Right lobe of liver (tissue), 6 donors: Measurements from ENCODE around the gene TLCD1. TPM values are rescaled to one million over a fixed set of nuclear protein-coding genes. Genes with fewer than 3 reads are reported as not detected.

Experiments
- ATAC-seq, 4 donors: fragments of 200-7000 bp; cut with Tn5 transposase; one replicate each; pipeline ENCODE4 v1.9.1; 2020; ENCODE audit warnings: mild to moderate bottlenecking in 4 of 4, moderate library complexity in 4 of 4
- DNase-seq, 3 donors: peaks; one replicate each; pipeline ENCODE4 v3.0.0-alpha.2; 2020
- H3K27ac ChIP-seq, 3 donors: fragments of 200-600 bp; one replicate each; pipeline ENCODE4 v1.8.0; 2022
- H3K27me3 ChIP-seq, 2 donors: fragments of 200-600 bp; one replicate each; pipeline ENCODE4 v1.8.0; 2022
- H3K36me3 ChIP-seq, 4 donors: fragments of 200-600 bp; sonication (generic) in 1 of 4; one replicate each; pipeline versions ENCODE4 v1.5.1 to v1.8.0; 2017 to 2022; ENCODE audit warnings: control low read depth in 1 of 4
- H3K4me1 ChIP-seq, 4 donors: fragments of 200-600 bp; sonication (generic) in 1 of 4; one replicate each; pipeline versions ENCODE4 v1.5.1 to v1.8.0; 2017 to 2022; ENCODE audit warnings: control low read depth in 1 of 4
- H3K4me3 ChIP-seq, 3 donors: fragments of 200-600 bp; one replicate each; pipeline ENCODE4 v1.8.0; 2022
- H3K9me3 ChIP-seq, 4 donors: fragments of 200-600 bp; sonication (generic) in 1 of 4; one replicate each; pipeline versions ENCODE4 v1.5.1 to v1.8.0; 2017 to 2022; ENCODE audit warnings: control low read depth in 1 of 4
- CTCF ChIP-seq, 4 donors: fragments of 200-600 bp in 3 of 4; fragments of 450-650 bp in 1 of 4; IDR thresholded peaks; one replicate each; pipeline versions ENCODE4 v1.5.1 to v1.8.0; 2016 to 2022; ENCODE audit warnings: antibody characterized with exemption in 4 of 4, mild to moderate bottlenecking in 2 of 4
- POLR2A ChIP-seq: fragments of 450-650 bp; IDR thresholded peaks from one replicate; pipeline ENCODE4 v1.6.1; 2017; ENCODE audit warnings: antibody characterized with exemption, mild to moderate bottlenecking
- WGBS: methylation state at CpG from one replicate; pipeline ENCODE4 v1.1.6; 2018; ENCODE audit warnings: low coverage, low lambda C conversion rate; ENCODE audit not compliant: insufficient coverage; ENCODE audit errors: missing lambda C conversion rate; 5-methylcytosine and 5-hydroxymethylcytosine counted together
- intact Hi-C, 2 donors: fragments of 100-400 bp; cut with DNase I; formaldehyde crosslinking; loops; one replicate each; pipeline versions ENCODE4 v1.11.2 to v1.14.1; 2022
- total RNA-seq, 6 experiments: library from RNA; depleted of rRNA in 2 of 6; stranded (reverse); fragments of >200 nt in 2 of 6; fragmentation: NEBNext Ultra II Directional in 3 of 6; extraction: Animal tissue kit (Norgen Biotek cat#: 25700) in 3 of 6; gene quantifications; one replicate each; pipeline versions ENCODE4 v1.1.0 to v1.2.4, GENCODE V29; 2016 to 2023
- donor health status: DM: no; HTN: yes; CAD: no.
- donor health status: DM: no; HTN: no; CAD: no.
- donor health status: DM: no; HTN: no; CAD: no.
- donor health status: DM: no; HTN: yes; CAD: no.
- donor health status: DM: no; HTN: yes; CAD: no.

The TLCD1 gene
- total RNA-seq, 6 experiments from 2014 or later: 2.9 to 11.0 (median 7.0) TPM

GRCh38 chr17:28750178-28751047, 24.4 kb upstream of the TLCD1 start:
- intact Hi-C loops: loop anchor here (10.0 kb wide), 1 partner anchor 164 kb away; no protein-coding TSS in a partner anchor
- no peak overlapping the region for H3K4me3 ChIP-seq

GRCh38 chr17:28749516-28750177, 23.6 kb upstream of the TLCD1 start:
- Histone ChIP-seq H3K4me1 (peaks cover 0 to 21% (median 11%) of the 10 kb centered on the region in 4 donors), H3K27ac (no peak overlapping the region), H3K27me3 (no peaks in the 10 kb centered on the region), H3K4me3 (no peak overlapping the region), H3K9me3 (no peaks in the 10 kb centered on the region), H3K36me3 (peaks cover 5 to 45% (median 16%) of the 10 kb centered on the region in 4 donors)
- ATAC-seq (no peak), DNase-seq (no peak)
- intact Hi-C loops: loop anchor here (10.0 kb wide), 1 partner anchor 165 kb away; no protein-coding TSS in a partner anchor
- TF ChIP-seq POLR2A (no peak), CTCF (IDR thresholded peaks at IDR 0.05) (no peak)
- WGBS: 10% methylated on average over 4 of the region's 11 CpGs

More at GRCh38 chr17:28750178-28751047, 24.4 kb upstream of the TLCD1 start:
- Histone ChIP-seq H3K36me3 (peaks cover 5 to 45% (median 16%) of the 10 kb centered on the region in 4 donors), H3K27me3 (no peaks in the 10 kb centered on the region), H3K27ac (no peak overlapping the region), H3K9me3 (no peaks in the 10 kb centered on the region), H3K4me1 (peaks cover 0 to 21% (median 9%) of the 10 kb centered on the region in 4 donors)
- peak; percentile 77 to 87 (median 84) for ATAC-seq
- TF ChIP-seq CTCF (IDR thresholded peaks at IDR 0.05) (peak; percentile 99 to 100 (median 100)), POLR2A (no peak)
- WGBS: 27% methylated on average over 18 of the region's 20 CpGs
- peak; percentile 90 to 92 (median 92) for DNase-seq

DNA sequence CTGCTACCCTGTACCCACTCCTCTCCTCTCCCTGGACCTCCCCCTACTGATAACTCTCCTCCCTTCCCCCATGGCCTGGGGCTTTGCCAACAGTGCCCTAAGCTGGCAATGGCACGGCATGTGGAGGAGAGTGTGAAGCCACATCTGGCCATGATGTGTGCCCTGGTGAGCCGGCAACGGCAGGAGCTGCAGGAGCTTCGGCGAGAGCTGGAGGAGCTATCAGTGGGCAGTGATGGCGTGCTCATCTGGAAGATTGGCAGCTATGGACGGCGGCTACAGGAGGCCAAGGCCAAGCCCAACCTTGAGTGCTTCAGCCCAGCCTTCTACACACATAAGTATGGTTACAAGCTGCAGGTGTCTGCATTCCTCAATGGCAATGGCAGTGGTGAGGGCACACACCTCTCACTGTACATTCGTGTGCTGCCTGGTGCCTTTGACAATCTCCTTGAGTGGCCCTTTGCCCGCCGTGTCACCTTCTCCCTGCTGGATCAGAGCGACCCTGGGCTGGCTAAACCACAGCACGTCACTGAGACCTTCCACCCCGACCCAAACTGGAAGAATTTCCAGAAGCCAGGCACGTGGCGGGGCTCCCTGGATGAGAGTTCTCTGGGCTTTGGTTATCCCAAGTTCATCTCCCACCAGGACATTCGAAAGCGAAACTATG, 23.0 kb upstream of the TLCD1 start:
- WGBS: 40% methylated on average over 5 of the region's 18 CpGs
- peaks cover 5 to 45% (median 16%) of the 10 kb centered on the region in 4 donors for H3K36me3 ChIP-seq

More for the DNA sequence above, 23.0 kb upstream of the TLCD1 start:
- ATAC-seq: no peak
- Histone ChIP-seq H3K27me3 (no peaks in the 10 kb centered on the region), H3K4me1 (peaks cover 0 to 21% (median 11%) of the 10 kb centered on the region in 4 donors), H3K4me3 (no peak overlapping the region), H3K27ac (no peak overlapping the region), H3K9me3 (no peaks in the 10 kb centered on the region)
- DNase-seq: peak in 1 of 3 donors; percentile 59
- intact Hi-C loops: no loop called here
- no peak for TF ChIP-seq POLR2A
- TF ChIP-seq CTCF (IDR thresholded peaks at IDR 0.05): no peak
